PC-9 (cell line): ENCODE measurements around the gene NAA40. TPM values are rescaled to one million over a fixed set of nuclear protein-coding genes. Genes with fewer than 3 reads are reported as not detected.

Source experiments
- BruUV-seq: library from RNA; stranded (reverse); fragments of 400-500 nt; replicated peaks from 2 replicates; lab custom pipeline; 2021; lab: Mats Ljungman, UMichigan
- CTCF ChIA-PET: fragments of 300-600 bp; sonication (Branson Sonifier 250); formaldehyde crosslinking; loops from one replicate; lab custom pipeline; 2022; ENCODE audit warnings: antibody characterized with exemption; lab: Charles Lee
- POLR2A ChIA-PET: fragments of 300-600 bp; sonication (Branson Sonifier 250); formaldehyde crosslinking; loops from one replicate; lab custom pipeline; 2022; ENCODE audit warnings: antibody characterized with exemption; ENCODE audit not compliant: unreplicated experiment; lab: Charles Lee
- DNase-seq, 2 experiments: peaks; one replicate each; pipeline versions ENCODE4 v3.0.0 to v3.0.0-alpha.2; 2015 to 2022; ENCODE audit warnings: mixed read lengths in 1 of 2
- H2AFZ ChIP-seq: fragments of 200-600 bp; sonication (generic); 2 replicates; pipeline ENCODE4 v1.8.1; 2017; ENCODE audit warnings: antibody characterized with exemption
- H3F3A ChIP-seq: fragments of 200-600 bp; sonication (generic); 2 replicates; pipeline ENCODE4 v1.8.1; 2017; ENCODE audit warnings: antibody characterized with exemption, mild to moderate bottlenecking, low read depth; ENCODE audit not compliant: insufficient read depth
- H3K27ac ChIP-seq: fragments of 200-600 bp; sonication (generic); 2 replicates; pipeline ENCODE4 v1.6.1; 2016; ENCODE audit warnings: mixed run types
- H3K27me3 ChIP-seq: fragments of 200-600 bp; sonication (generic); 2 replicates; pipeline ENCODE4 v1.6.1; 2016; ENCODE audit warnings: low read depth, mixed run types; ENCODE audit not compliant: insufficient read depth
- H3K36me3 ChIP-seq: fragments of 200-600 bp; sonication (generic); 2 replicates; pipeline ENCODE4 v1.6.1; 2016; ENCODE audit warnings: low read depth, mixed run types
- H3K4me1 ChIP-seq: fragments of 200-600 bp; sonication (generic); replicated peaks from 2 replicates; pipeline ENCODE4 v1.6.1; 2016; ENCODE audit warnings: mixed run types; ENCODE audit not compliant: insufficient read depth
- H3K4me2 ChIP-seq: fragments of 200-600 bp; sonication (generic); 2 replicates; pipeline ENCODE4 v1.6.1; 2017; ENCODE audit warnings: mixed run types
- H3K4me3 ChIP-seq: fragments of 200-600 bp; sonication (generic); 2 replicates; pipeline ENCODE4 v1.6.1; 2016; ENCODE audit warnings: mixed run types
- H3K79me2 ChIP-seq: fragments of 200-600 bp; sonication (generic); 2 replicates; pipeline ENCODE4 v1.6.1; 2017; ENCODE audit warnings: low read depth, mixed run types
- H3K9me2 ChIP-seq: fragments of 200-600 bp; sonication (generic); 2 replicates; pipeline ENCODE4 v1.8.1; 2017; ENCODE audit warnings: mild to moderate bottlenecking; ENCODE audit not compliant: insufficient read depth
- H3K9me3 ChIP-seq: fragments of 200-600 bp; sonication (generic); 2 replicates; pipeline ENCODE4 v1.8.1; 2016; ENCODE audit warnings: low read depth; ENCODE audit not compliant: insufficient read depth
- H4K20me1 ChIP-seq: fragments of 200-600 bp; sonication (generic); 2 replicates; pipeline ENCODE4 v1.8.1; 2017; ENCODE audit not compliant: insufficient read depth
- EZH2 ChIP-seq: fragments of 200-600 bp; sonication (generic); IDR thresholded peaks from 2 replicates; pipeline ENCODE4 v1.8.0; 2017; ENCODE audit warnings: antibody characterized with exemption, low read depth
- intact Hi-C: fragments of 100-400 bp; cut with micrococcal nuclease; formaldehyde crosslinking; loops from one replicate; pipeline ENCODE4 v1.10.0; 2022; ENCODE audit not compliant: unreplicated experiment
- total RNA-seq: library from RNA; stranded (reverse); gene quantifications from 2 replicates; pipeline ENCODE4 v1.2.3, GENCODE V29; 2021
- TF ChIP-seq, protein P1 (sequence below): fragments of 200-600 bp; sonication (generic); conservative IDR thresholded peaks from 2 replicates; pipeline ENCODE4 v1.6.1; 2017; ENCODE audit warnings: mixed run types, antibody characterized with exemption, mild to moderate bottlenecking, moderate library complexity

Gene NAA40
- total RNA-seq, 1 experiment from 2014 or later, result 47.4 TPM

DNA sequence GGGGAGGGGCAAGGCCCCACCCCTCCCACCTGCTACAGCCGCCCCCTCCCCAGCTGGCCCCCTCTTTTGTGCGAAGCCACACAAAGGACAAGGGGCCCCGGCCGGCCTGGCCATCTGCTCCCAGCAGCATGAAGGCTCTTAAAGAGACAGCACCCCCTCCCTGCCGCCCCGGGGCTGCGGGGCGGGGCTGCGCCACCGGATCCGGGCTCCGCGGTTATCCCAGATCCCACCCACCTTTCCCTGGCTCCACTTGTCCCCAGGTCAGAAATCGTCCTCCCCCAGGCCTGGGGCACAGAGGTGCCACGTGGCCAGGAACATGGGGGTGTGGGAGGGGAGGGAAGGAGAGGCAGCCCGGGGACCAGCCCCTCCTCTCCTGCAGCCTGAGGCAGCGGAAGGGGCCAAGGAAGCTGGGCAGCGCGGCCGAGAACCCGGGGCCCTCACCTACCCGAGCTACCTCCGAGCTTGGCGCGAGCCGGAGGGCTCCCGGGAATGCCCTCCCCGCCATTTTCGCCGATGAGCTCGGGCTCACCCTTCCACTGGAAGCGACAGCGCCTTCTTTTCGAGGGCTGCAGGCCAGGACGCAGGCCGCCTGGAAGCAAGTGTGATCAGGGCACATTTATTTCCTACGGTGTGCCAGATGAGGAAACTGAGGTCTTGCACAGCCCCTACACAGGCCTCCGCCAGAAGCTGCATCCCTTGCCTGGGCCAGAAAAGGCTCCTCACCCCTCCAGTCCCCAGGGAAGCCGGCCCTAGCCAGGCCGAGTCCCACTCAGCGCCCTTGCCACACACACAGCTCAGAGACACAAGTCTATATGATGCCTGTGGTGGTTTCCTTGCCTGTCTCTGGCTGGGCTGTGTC lies 19.3 kb upstream of the NAA40 start:
- no peak for TF ChIP-seq EZH2
- TF ChIP-seq, protein P1, sequence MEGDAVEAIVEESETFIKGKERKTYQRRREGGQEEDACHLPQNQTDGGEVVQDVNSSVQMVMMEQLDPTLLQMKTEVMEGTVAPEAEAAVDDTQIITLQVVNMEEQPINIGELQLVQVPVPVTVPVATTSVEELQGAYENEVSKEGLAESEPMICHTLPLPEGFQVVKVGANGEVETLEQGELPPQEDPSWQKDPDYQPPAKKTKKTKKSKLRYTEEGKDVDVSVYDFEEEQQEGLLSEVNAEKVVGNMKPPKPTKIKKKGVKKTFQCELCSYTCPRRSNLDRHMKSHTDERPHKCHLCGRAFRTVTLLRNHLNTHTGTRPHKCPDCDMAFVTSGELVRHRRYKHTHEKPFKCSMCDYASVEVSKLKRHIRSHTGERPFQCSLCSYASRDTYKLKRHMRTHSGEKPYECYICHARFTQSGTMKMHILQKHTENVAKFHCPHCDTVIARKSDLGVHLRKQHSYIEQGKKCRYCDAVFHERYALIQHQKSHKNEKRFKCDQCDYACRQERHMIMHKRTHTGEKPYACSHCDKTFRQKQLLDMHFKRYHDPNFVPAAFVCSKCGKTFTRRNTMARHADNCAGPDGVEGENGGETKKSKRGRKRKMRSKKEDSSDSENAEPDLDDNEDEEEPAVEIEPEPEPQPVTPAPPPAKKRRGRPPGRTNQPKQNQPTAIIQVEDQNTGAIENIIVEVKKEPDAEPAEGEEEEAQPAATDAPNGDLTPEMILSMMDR, result no peak
- H3K4me3 ChIP-seq, result peak overlapping the region; percentile 62
- BruUV-seq, result TSS peak; percentile 77
- no peaks in the 10 kb centered on the region for H3K9me2 ChIP-seq
- no peaks in the 10 kb centered on the region for H3K27me3 ChIP-seq
- H3K27ac ChIP-seq, result peak overlapping the region; percentile 55
- CTCF ChIA-PET, result interaction anchor here (0.6 to 0.9 kb wide), 2 partner anchors 15 to 500 kb away, joined by 4 to 5 read pairs; no protein-coding TSS in a partner anchor
- no peaks in the 10 kb centered on the region for H3K9me3 ChIP-seq
- peaks cover 53% of the 10 kb centered on the region for H3K4me1 ChIP-seq
- POLR2A ChIA-PET, result interaction anchor here (0.5 to 0.9 kb wide), 3 partner anchors 15 to 1064 kb away, joined by 4 to 10 read pairs (median 8); partner anchors contain the start of gene MARK2
- H4K20me1 ChIP-seq, result no peaks in the 10 kb centered on the region
- no peaks in the 10 kb centered on the region for H3K36me3 ChIP-seq
- peak; percentile 73 to 86 for DNase-seq
- H2AFZ ChIP-seq, result peak overlapping the region; percentile 85
- intact Hi-C loops, result loop anchor here (1.0 to 5.0 kb wide), 3 partner anchors 15 to 47 kb away; no protein-coding TSS in a partner anchor
- H3F3A ChIP-seq, result peaks cover 33% of the 10 kb centered on the region
- no peaks in the 10 kb centered on the region for H3K79me2 ChIP-seq
- H3K4me2 ChIP-seq, result peak overlapping the region; percentile 81

DNA sequence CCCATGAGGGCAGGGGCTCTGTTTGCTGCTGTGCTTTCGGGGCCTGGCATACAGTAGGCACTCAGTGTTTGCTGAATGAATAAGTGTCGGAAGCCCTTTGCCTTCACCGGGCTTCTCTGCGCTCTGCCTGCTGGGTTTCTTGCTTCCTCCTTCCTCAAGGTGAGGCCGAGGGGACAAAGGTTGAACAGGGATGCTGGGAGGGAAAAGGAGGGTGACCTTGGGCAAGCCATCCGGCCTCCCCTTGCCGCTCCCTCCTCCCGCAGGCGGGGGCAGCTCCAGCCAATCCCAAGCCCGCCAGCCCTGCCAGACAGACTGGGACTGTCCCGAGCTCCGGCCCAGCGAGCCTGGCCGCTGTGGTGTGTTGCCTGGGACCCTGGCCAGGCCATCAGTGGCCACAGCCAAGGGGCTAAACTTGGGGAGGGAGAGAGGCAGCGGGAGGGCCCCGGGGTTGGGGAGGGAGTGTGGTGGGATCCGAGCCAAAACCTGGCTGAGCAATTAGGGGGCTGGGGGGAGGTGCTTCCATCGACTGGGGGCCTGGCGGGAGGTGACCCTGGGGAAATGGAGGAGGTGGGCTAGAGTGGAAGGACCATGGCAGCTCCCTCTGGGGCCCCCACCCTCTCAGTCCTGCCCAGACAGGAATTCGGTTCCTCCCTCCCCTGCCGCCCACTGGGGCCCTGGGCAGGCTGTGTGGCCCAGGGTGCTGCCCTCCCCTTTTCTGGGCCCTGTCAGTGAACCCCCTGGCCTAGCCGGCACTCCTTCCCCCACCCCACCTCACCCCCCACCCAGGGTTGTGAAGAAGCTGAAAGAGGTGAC lies 18.5 kb upstream of the NAA40 start:
- Histone ChIP-seq H3K36me3 (no peaks in the 10 kb centered on the region), H3K27ac (peak overlapping the region; percentile 55), H3K4me2 (peak overlapping the region; percentile 81), H3K4me1 (peaks cover 53% of the 10 kb centered on the region), H3K27me3 (no peaks in the 10 kb centered on the region), H3K79me2 (no peaks in the 10 kb centered on the region), H2AFZ (peak overlapping the region; percentile 85), H3K9me2 (no peaks in the 10 kb centered on the region), H3K9me3 (no peaks in the 10 kb centered on the region), H3K4me3 (peak overlapping the region; percentile 62), H3F3A (peaks cover 33% of the 10 kb centered on the region), H4K20me1 (no peaks in the 10 kb centered on the region)
- peak in 1 of 2 experiments; percentile 49 for DNase-seq
- ChIA-PET CTCF (interaction anchor here (0.6 to 0.9 kb wide), 3 partner anchors 14 to 1550 kb away, joined by 4 to 7 read pairs (median 5); no protein-coding TSS in a partner anchor), POLR2A (interaction anchor here (0.6 to 1.1 kb wide), 3 partner anchors 14 to 82 kb away, joined by 3 to 10 read pairs (median 8); partner anchors contain the start of gene MARK2)
- intact Hi-C loops, result no loop called here
- TF ChIP-seq, protein P1, result no peak
- no peak for TF ChIP-seq EZH2
- no TSS peak for BruUV-seq

DNA sequence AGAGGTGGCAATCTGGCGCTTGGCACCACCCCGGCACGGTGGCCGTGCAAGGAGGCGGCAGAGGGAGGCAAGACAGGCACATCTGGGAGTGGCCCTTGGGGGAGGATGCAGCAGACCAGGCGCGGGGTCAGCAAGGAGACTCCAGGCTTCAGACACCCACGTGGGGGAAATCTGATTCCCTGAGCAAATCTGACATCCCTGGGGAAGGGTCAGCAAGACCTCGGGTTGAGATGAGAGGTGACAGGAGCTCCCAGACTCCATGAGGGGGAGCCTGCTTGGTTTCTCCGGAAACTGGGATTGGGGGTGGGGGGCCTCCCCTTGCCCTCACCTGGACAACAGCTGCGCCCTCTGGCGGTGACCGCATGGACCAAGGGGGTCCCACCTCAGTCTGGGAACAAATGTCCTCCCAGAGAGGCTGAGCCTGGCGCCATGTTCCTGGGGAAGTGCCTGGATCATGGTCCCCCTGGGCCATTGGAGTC lies 17.8 kb upstream of the NAA40 start:
- intact Hi-C loops, result no loop called here
- Histone ChIP-seq H3K4me2 (0 out of 2 replicates have a peak overlapping the region, but pooled peaks have one; percentile 81), H3K36me3 (no peaks in the 10 kb centered on the region), H3K79me2 (no peaks in the 10 kb centered on the region), H4K20me1 (no peaks in the 10 kb centered on the region), H2AFZ (no peak overlapping the region), H3K27ac (no peak overlapping the region), H3F3A (peaks cover 33% of the 10 kb centered on the region), H3K27me3 (no peaks in the 10 kb centered on the region), H3K9me2 (no peaks in the 10 kb centered on the region), H3K4me3 (no peak overlapping the region), H3K4me1 (peaks cover 53% of the 10 kb centered on the region), H3K9me3 (no peaks in the 10 kb centered on the region)
- no peak for DNase-seq
- no TSS peak for BruUV-seq
- TF ChIP-seq, protein P1, result no peak
- no peak for TF ChIP-seq EZH2
- CTCF ChIA-PET, result interaction anchor here (0.7 kb wide), 1 partner anchor 1551 kb away, joined by 7 read pairs; no protein-coding TSS in a partner anchor
- POLR2A ChIA-PET, result interaction anchor here (1.1 kb wide), 1 partner anchor 82 kb away, joined by 3 read pairs; no protein-coding TSS in a partner anchor
